H1 (cell line): ENCODE results near the gene FUT6. TPM values are rescaled to one million over a fixed set of nuclear protein-coding genes. Genes with fewer than 3 reads are reported as not detected.

Experiments used
- CTCF ChIA-PET: fragments of 300-600 bp; sonication (Branson Sonifier 250); formaldehyde crosslinking; loops from one replicate; lab custom pipeline; 2021; ENCODE audit not compliant: partially characterized antibody; lab: Charles Lee
- POLR2A ChIA-PET: fragments of 300-600 bp; sonication (Branson Sonifier 250); formaldehyde crosslinking; loops from one replicate; lab custom pipeline; 2021; ENCODE audit warnings: inconsistent platforms; ENCODE audit not compliant: partially characterized antibody; lab: Charles Lee
- DNase-seq, 2 experiments: peaks; one replicate each; pipeline versions ENCODE4 v3.0.0 to v3.0.0-alpha.2; 2010 to 2022; ENCODE audit warnings: low spot score in 2 of 2, low read depth in 1 of 2, mixed read lengths in 1 of 2
- FAIRE-seq: peaks from 2 replicates; lab custom pipeline; 2011; peaks lifted over from hg19 to GRCh38; lab: Jason Lieb, UNC
- H2AFZ ChIP-seq: 2 replicates; pipeline ENCODE4 v1.8.1; 2012; ENCODE audit warnings: low read length, inconsistent platforms
- H2AK5ac ChIP-seq: 2 replicates; pipeline ENCODE4 v1.6.1; 2013; ENCODE audit warnings: low read depth, low read length
- H2BK120ac ChIP-seq: replicated peaks from 2 replicates; pipeline ENCODE3; 2013; ENCODE audit warnings: low read depth, low read length, inconsistent platforms
- H2BK12ac ChIP-seq: 2 replicates; pipeline ENCODE4 v1.6.1; 2013; ENCODE audit warnings: low read depth, low read length
- H2BK15ac ChIP-seq: 2 replicates; pipeline ENCODE4 v1.6.1; 2013; ENCODE audit warnings: low read length
- H2BK20ac ChIP-seq: 2 replicates; pipeline ENCODE4 v1.6.1; 2013; ENCODE audit warnings: low read length
- H2BK5ac ChIP-seq: 2 replicates; pipeline ENCODE4 v1.6.1; 2013; ENCODE audit warnings: low read depth, low read length
- H3K14ac ChIP-seq: 2 replicates; pipeline ENCODE4 v1.6.1; 2013; ENCODE audit warnings: inconsistent platforms; ENCODE audit not compliant: insufficient read length
- H3K18ac ChIP-seq: 2 replicates; pipeline ENCODE4 v1.6.1; 2013; ENCODE audit warnings: low read length; ENCODE audit errors: extremely low read depth
- H3K23ac ChIP-seq: 2 replicates; pipeline ENCODE4 v1.6.1; 2013; ENCODE audit warnings: inconsistent platforms; ENCODE audit not compliant: insufficient read length
- H3K23me2 ChIP-seq: 2 replicates; pipeline ENCODE4 v1.6.1; 2013; ENCODE audit warnings: low read depth, low read length
- H3K27ac ChIP-seq: 2 replicates; pipeline ENCODE4 v1.6.1; 2011; ENCODE audit warnings: low read depth, low read length, inconsistent platforms
- H3K27me3 ChIP-seq, 4 experiments: replicated peaks in 1 of 4; 1 replicate in 1 of 4; 2 replicates in 3 of 4; pipeline versions ENCODE4 v1.6.1 to v1.8.1; 2011 to 2013; ENCODE audit warnings: low read length in 3 of 4, mild to moderate bottlenecking in 3 of 4, inconsistent platforms in 2 of 4, mixed read lengths in 2 of 4, moderate library complexity in 1 of 4; ENCODE audit not compliant: control insufficient read depth in 3 of 4, insufficient read depth in 3 of 4; ENCODE audit errors: extremely low read depth in 1 of 4
- H3K36me3 ChIP-seq, 4 experiments: 2 replicates each; pipeline versions ENCODE4 v1.6.1 to v1.8.1; 2011 to 2013; ENCODE audit warnings: mild to moderate bottlenecking in 4 of 4, low read length in 3 of 4, moderate library complexity in 2 of 4, control low read depth in 1 of 4, inconsistent platforms in 1 of 4; ENCODE audit not compliant: insufficient read depth in 4 of 4, control insufficient read depth in 2 of 4
- H3K4ac ChIP-seq: replicated peaks from 2 replicates; pipeline ENCODE3; 2013; ENCODE audit warnings: low read length, low read depth, mixed read lengths, inconsistent platforms; ENCODE audit not compliant: insufficient read length
- H3K4me1 ChIP-seq, 4 experiments: replicated peaks in 1 of 4; 1 replicate in 1 of 4; 2 replicates in 3 of 4; pipeline versions ENCODE4 v1.6.1 to v1.8.1; 2011 to 2013; ENCODE audit warnings: low read length in 3 of 4, inconsistent platforms in 2 of 4, mixed read lengths in 1 of 4; ENCODE audit not compliant: insufficient read depth in 4 of 4, control insufficient read depth in 3 of 4
- H3K4me2 ChIP-seq, 2 experiments: 2 replicates each; pipeline versions ENCODE4 v1.6.1 to v1.8.1; 2011 to 2013; ENCODE audit warnings: low read depth in 2 of 2, low read length in 2 of 2, control low read depth in 1 of 2, inconsistent platforms in 1 of 2, mild to moderate bottlenecking in 1 of 2; ENCODE audit not compliant: insufficient read depth in 1 of 2
- H3K4me3 ChIP-seq, 4 experiments: fragments of 200-600, 300-600 bp in 1 of 4; sonication (generic), shearing (Covaris generic), sonication (Bioruptor Twin) in 1 of 4; 2 replicates each; pipeline versions ENCODE4 v1.5.1 to v1.8.1; 2011 to 2016; ENCODE audit warnings: low read length in 4 of 4, low read depth in 3 of 4, control low read depth in 2 of 4, inconsistent platforms in 2 of 4, mild to moderate bottlenecking in 2 of 4, mixed read lengths in 1 of 4, moderate library complexity in 1 of 4; ENCODE audit not compliant: insufficient read depth in 2 of 4; ENCODE audit errors: extremely low read depth in 1 of 4
- H3K56ac ChIP-seq: replicated peaks from 2 replicates; pipeline ENCODE3; 2013; ENCODE audit warnings: low read depth, mild to moderate bottlenecking, mixed read lengths, low read length, inconsistent platforms; ENCODE audit not compliant: insufficient read length
- H3K79me1 ChIP-seq: 2 replicates; pipeline ENCODE4 v1.6.1; 2013; ENCODE audit warnings: low read depth, low read length, control low read depth
- H3K79me2 ChIP-seq, 2 experiments: 2 replicates each; pipeline versions ENCODE4 v1.6.1 to v1.8.1; 2012 to 2013; ENCODE audit warnings: low read length in 2 of 2, mild to moderate bottlenecking in 2 of 2, inconsistent platforms in 1 of 2; ENCODE audit not compliant: insufficient read depth in 2 of 2, control insufficient read depth in 1 of 2
- H3K9ac ChIP-seq, 4 experiments: replicated peaks in 1 of 4; 1 replicate in 1 of 4; 2 replicates in 3 of 4; pipeline versions ENCODE4 v1.6.1 to v1.8.1; 2011 to 2013; ENCODE audit warnings: low read depth in 3 of 4, low read length in 3 of 4, control low read depth in 2 of 4, mild to moderate bottlenecking in 2 of 4, moderate library complexity in 2 of 4, inconsistent platforms in 1 of 4; ENCODE audit errors: extremely low read depth in 1 of 4
- H3K9me3 ChIP-seq, 2 experiments: 2 replicates each; pipeline versions ENCODE4 v1.6.1 to v1.8.1; 2012 to 2013; ENCODE audit warnings: mild to moderate bottlenecking in 2 of 2, moderate library complexity in 2 of 2, control low read depth in 1 of 2, inconsistent platforms in 1 of 2, low read depth in 1 of 2, low read length in 1 of 2, mixed read lengths in 1 of 2; ENCODE audit not compliant: insufficient read depth in 2 of 2
- H4K20me1 ChIP-seq, 2 experiments: replicated peaks in 1 of 2; 2 replicates each; pipeline versions ENCODE3 to v1.8.1; 2011 to 2013; ENCODE audit warnings: inconsistent platforms in 2 of 2, low read length in 2 of 2, mild to moderate bottlenecking in 1 of 2; ENCODE audit not compliant: insufficient read depth in 2 of 2, control insufficient read depth in 1 of 2
- H4K5ac ChIP-seq: 2 replicates; pipeline ENCODE4 v1.6.1; 2013; ENCODE audit warnings: low read length, low read depth, mixed read lengths, inconsistent platforms; ENCODE audit not compliant: insufficient read length
- H4K8ac ChIP-seq: 2 replicates; pipeline ENCODE4 v1.8.0; 2013; ENCODE audit warnings: mild to moderate bottlenecking, moderate library complexity, low read length, inconsistent platforms; ENCODE audit not compliant: insufficient read depth; ENCODE audit errors: extremely low read depth
- H4K91ac ChIP-seq: replicated peaks from 2 replicates; pipeline ENCODE3; 2013; ENCODE audit warnings: low read length, mixed read lengths, inconsistent platforms; ENCODE audit not compliant: insufficient read length
- CBX8 ChIP-seq: fragments of 300-800, 300-1000 bp; sonication (generic); IDR thresholded peaks from 2 replicates; pipeline ENCODE4 v1.7.1; 2016; ENCODE audit warnings: low read depth, low read length, borderline replicate concordance
- CHD1 ChIP-seq: IDR thresholded peaks from 2 replicates; pipeline ENCODE4 v1.6.1; 2012; ENCODE audit warnings: low read depth, low read length, improper control_type of control experiment
- CTCF ChIP-seq, 3 experiments: IDR thresholded peaks; 1 replicate in 2 of 3; 2 replicates in 1 of 3; pipeline versions ENCODE4 v1.5.1 to v1.6.1; 2011; ENCODE audit warnings: low read length in 3 of 3, mild to moderate bottlenecking in 3 of 3, inconsistent platforms in 2 of 3, low read depth in 1 of 3, moderate library complexity in 1 of 3; ENCODE audit not compliant: insufficient read depth in 1 of 3; ENCODE audit errors: control extremely low read depth in 1 of 3
- EZH2 ChIP-seq: fragments of 200-600 bp; sonication (generic); IDR thresholded peaks from 2 replicates; pipeline ENCODE4 v1.7.1; 2012; ENCODE audit warnings: low read depth, mild to moderate bottlenecking, moderate library complexity, low read length, inconsistent platforms; ENCODE audit not compliant: severe bottlenecking
- KDM1A ChIP-seq: fragments of 200-600, 300-600 bp; sonication (generic); IDR thresholded peaks from 2 replicates; pipeline ENCODE4 v1.7.1; 2016; ENCODE audit warnings: mild to moderate bottlenecking, low read length, borderline replicate concordance
- MAFK ChIP-seq: IDR thresholded peaks from 2 replicates; pipeline ENCODE4 v1.6.1; 2012; ENCODE audit warnings: low read depth, mild to moderate bottlenecking, improper control_type of control experiment, low read length
- NANOG ChIP-seq: IDR thresholded peaks from 2 replicates; pipeline ENCODE4 v1.6.1; 2011; ENCODE audit warnings: low read length, low read depth, mild to moderate bottlenecking, inconsistent platforms; ENCODE audit not compliant: insufficient read depth, poor library complexity, severe bottlenecking
- RFX5 ChIP-seq: IDR thresholded peaks from 2 replicates; pipeline ENCODE4 v1.6.1; 2011; ENCODE audit warnings: low read depth, low read length, improper control_type of control experiment, borderline replicate concordance
- SIX5 ChIP-seq: IDR thresholded peaks from 2 replicates; pipeline ENCODE4 v1.6.1; 2011; ENCODE audit warnings: mild to moderate bottlenecking, low read depth, low read length
- SUZ12 ChIP-seq: fragments of 200-600 bp; sonication (generic); IDR thresholded peaks from 2 replicates; pipeline ENCODE4 v1.6.1; 2012; ENCODE audit warnings: mild to moderate bottlenecking, inconsistent platforms, low read length, moderate library complexity, mixed read lengths
- YY1 ChIP-seq: IDR thresholded peaks from 2 replicates; pipeline ENCODE4 v1.6.1; 2011; ENCODE audit warnings: low read depth, mild to moderate bottlenecking, low read length
- ZNF274 ChIP-seq: IDR thresholded peaks from 2 replicates; pipeline ENCODE4 v1.7.0; 2012; ENCODE audit warnings: low read length, borderline replicate concordance; ENCODE audit errors: extremely low read depth
- WGBS, 2 experiments: shearing (Covaris generic) in 1 of 2; methylation state at CpG; one replicate each; pipeline versions ENCODE4 v1.1.6 to v1.1.7; 2013 to 2015; ENCODE audit warnings: low lambda C conversion rate in 2 of 2, mixed read lengths in 2 of 2, inconsistent platforms in 1 of 2, low coverage in 1 of 2, missing lambda C conversion rate in 1 of 2; ENCODE audit not compliant: insufficient replicate concordance in 2 of 2, insufficient coverage in 1 of 2, insufficient read length in 1 of 2; ENCODE audit errors: extremely low coverage in 1 of 2, missing lambda C conversion rate in 1 of 2; 5-methylcytosine and 5-hydroxymethylcytosine counted together
- polyA plus RNA-seq, 7 experiments: library from polyadenylated mRNA; depleted of rRNA in 3 of 7; stranded (reverse) in 5 of 7; unstranded in 2 of 7; fragments of >200 nt in 5 of 7; fragments of 200-250 nt in 2 of 7; gene quantifications; 1 replicate in 5 of 7; 2 replicates in 1 of 7; 4 replicates in 1 of 7; pipeline versions ENCODE4 v1.2.1 to v1.2.3, GENCODE V29; 2011 to 2013; ENCODE audit warnings: missing spikeins in 2 of 7, mixed read lengths in 2 of 7
- total RNA-seq: library from RNA; stranded (reverse); fragmentation: NEBNext Ultra II Directional; extraction: Animal tissue kit (Norgen Biotek cat#: 25700); gene quantifications from 2 replicates; pipeline ENCODE4 v1.2.1, GENCODE V29; 2021

Gene FUT6
- total and polyA plus RNA-seq, 2 of the 8 experiments (the other 6 are each of a cell fraction or from before 2014, with no cell fraction given): not detected

GRCh38 chr19:5817218-5817617 is 22.3 kb downstream of the FUT6 start:
- no peak overlapping the region for H2BK5ac ChIP-seq
- no peak overlapping the region for H3K27ac ChIP-seq
- no peaks in the 10 kb centered on the region for H3K36me3 ChIP-seq
- FAIRE-seq: no peak
- no peak overlapping the region for H3K9ac ChIP-seq
- H3K79me2 ChIP-seq: no peaks in the 10 kb centered on the region
- H3K79me1 ChIP-seq: no peaks in the 10 kb centered on the region
- no peak overlapping the region for H4K5ac ChIP-seq
- no peak overlapping the region for H3K4me2 ChIP-seq
- H2BK12ac ChIP-seq: 0 out of 2 replicates have a peak overlapping the region, but pooled peaks have one; percentile 1
- ChIA-PET CTCF (interaction anchor here (1.4 kb wide), 1 partner anchor 13 kb away, joined by 5 read pairs; no protein-coding TSS in a partner anchor), POLR2A (interaction anchor here (1.1 kb wide), 1 partner anchor 11 kb away, joined by 5 read pairs; no protein-coding TSS in a partner anchor)
- no peak overlapping the region for H3K56ac ChIP-seq
- DNase-seq: no peak
- H3K23ac ChIP-seq: no peak overlapping the region
- no peak overlapping the region for H4K91ac ChIP-seq
- peaks cover 0 to 5% of the 10 kb centered on the region in 2 experiments for H4K20me1 ChIP-seq
- no peaks in the 10 kb centered on the region for H3K4me1 ChIP-seq
- no peak overlapping the region for H2BK20ac ChIP-seq
- no peak overlapping the region for H2BK120ac ChIP-seq
- no peak overlapping the region for H2AK5ac ChIP-seq
- H2AFZ ChIP-seq: no peak overlapping the region
- no peak overlapping the region for H3K4me3 ChIP-seq
- no peaks in the 10 kb centered on the region for H3K9me3 ChIP-seq
- no peak overlapping the region for H4K8ac ChIP-seq
- H2BK15ac ChIP-seq: no peak overlapping the region
- H3K27me3 ChIP-seq: no peaks in the 10 kb centered on the region
- WGBS, 2 experiments: 90% methylated on average over 2 of the region's 2 CpGs; no CpG with 5 or more reads in 1 of the 2 experiments
- no peak overlapping the region for H3K4ac ChIP-seq
- H3K14ac ChIP-seq: no peak overlapping the region
- H3K18ac ChIP-seq: no peak overlapping the region
- no peaks in the 10 kb centered on the region for H3K23me2 ChIP-seq
- TF ChIP-seq CHD1 (no peak), NANOG (no peak), EZH2 (no peak), RFX5 (no peak), YY1 (no peak), CTCF (IDR thresholded peaks at IDR 0.05; ENCODE audit: control extremely low read depth in 1 of 3, insufficient read depth in 1 of 3, low read depth in 1 of 3, low read length in 3 of 3) (no peak), ZNF274 (no peak), CBX8 (no peak), KDM1A (no peak), SUZ12 (no peak), SIX5 (no peak), MAFK (no peak)
